Measurements from ENCODE around the gene IMPDH1.

GRCh38 chr7:128405471-128406313, 4.1 kb downstream of the IMPDH1 start:
- TF ChIP-seq ZC3H10 (CRISPR knock-in tag; IDR thresholded peaks at IDR 0.05) (no peak), TCF4 (CRISPR knock-in tag; IDR thresholded peaks at IDR 0.05; ENCODE audit: borderline replicate concordance) (no peak), ZNF8 (CRISPR knock-in tag; IDR thresholded peaks at IDR 0.05) (no peak), ZNF565 (CRISPR knock-in tag; conservative IDR thresholded peaks at IDR 0.05; ENCODE audit: low read depth) (no peak), ZFP3 (CRISPR knock-in tag; IDR thresholded peaks at IDR 0.05) (no peak)
- TF ChIP-seq, protein P1, sequence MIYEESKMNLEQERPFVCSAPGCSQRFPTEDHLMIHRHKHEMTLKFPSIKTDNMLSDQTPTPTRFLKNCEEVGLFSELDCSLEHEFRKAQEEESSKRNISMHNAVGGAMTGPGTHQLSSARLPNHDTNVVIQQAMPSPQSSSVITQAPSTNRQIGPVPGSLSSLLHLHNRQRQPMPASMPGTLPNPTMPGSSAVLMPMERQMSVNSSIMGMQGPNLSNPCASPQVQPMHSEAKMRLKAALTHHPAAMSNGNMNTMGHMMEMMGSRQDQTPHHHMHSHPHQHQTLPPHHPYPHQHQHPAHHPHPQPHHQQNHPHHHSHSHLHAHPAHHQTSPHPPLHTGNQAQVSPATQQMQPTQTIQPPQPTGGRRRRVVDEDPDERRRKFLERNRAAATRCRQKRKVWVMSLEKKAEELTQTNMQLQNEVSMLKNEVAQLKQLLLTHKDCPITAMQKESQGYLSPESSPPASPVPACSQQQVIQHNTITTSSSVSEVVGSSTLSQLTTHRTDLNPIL (CRISPR knock-in tag; IDR thresholded peaks at IDR 0.05; ENCODE audit: low read depth) = no peak

All from SK-N-SH treated with all-trans-retinoic acid at 6 μM for 48 hours (cell line).